ENCODE data around the gene TBRG4.

TBRG4 gene

DNA sequence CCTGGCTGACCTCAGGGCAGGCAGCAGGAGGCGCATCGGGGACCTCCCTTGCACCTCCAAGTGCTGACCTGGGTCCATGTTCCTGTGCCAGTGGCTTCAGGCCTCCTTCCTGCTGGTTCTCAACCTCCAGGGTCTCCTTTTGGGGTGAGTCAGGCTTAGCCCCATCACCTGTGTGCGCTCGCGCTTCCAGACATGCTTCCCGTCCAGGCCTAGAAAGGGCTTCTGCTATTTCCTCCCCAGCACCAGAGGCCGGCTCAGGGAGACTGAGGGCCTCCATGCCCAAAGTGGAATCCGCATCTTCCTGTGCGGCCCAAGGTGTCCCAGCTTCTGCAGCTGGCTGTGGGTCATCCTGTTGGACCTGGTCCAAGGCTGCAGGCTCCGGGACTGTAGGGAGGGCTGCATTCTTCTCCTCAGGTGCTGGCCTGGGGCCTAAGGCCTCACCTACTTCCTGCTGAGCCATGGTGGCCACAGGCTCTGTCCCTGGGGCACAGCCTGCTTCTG is 28.6 kb downstream of the TBRG4 start:
- TF ChIP-seq ZNF70 (CRISPR knock-in tag; IDR thresholded peaks at IDR 0.05) (no peak), TOX (CRISPR knock-in tag; IDR thresholded peaks at IDR 0.05; ENCODE audit: borderline replicate concordance) (no peak), TCF4 (CRISPR knock-in tag; IDR thresholded peaks at IDR 0.05; ENCODE audit: borderline replicate concordance) (no peak)
- TF ChIP-seq, protein P1, sequence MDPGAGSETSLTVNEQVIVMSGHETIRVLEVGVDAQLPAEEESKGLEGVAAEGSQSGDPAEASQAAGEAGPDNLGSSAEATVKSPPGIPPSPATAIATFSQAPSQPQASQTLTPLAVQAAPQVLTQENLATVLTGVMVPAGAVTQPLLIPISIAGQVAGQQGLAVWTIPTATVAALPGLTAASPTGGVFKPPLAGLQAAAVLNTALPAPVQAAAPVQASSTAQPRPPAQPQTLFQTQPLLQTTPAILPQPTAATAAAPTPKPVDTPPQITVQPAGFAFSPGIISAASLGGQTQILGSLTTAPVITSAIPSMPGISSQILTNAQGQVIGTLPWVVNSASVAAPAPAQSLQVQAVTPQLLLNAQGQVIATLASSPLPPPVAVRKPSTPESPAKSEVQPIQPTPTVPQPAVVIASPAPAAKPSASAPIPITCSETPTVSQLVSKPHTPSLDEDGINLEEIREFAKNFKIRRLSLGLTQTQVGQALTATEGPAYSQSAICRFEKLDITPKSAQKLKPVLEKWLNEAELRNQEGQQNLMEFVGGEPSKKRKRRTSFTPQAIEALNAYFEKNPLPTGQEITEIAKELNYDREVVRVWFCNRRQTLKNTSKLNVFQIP (CRISPR knock-in tag; IDR thresholded peaks at IDR 0.05; ENCODE audit: borderline replicate concordance, low read depth), result no peak
- ATAC-seq, result no peak; the same call in 2 of the 3 replicates

DNA sequence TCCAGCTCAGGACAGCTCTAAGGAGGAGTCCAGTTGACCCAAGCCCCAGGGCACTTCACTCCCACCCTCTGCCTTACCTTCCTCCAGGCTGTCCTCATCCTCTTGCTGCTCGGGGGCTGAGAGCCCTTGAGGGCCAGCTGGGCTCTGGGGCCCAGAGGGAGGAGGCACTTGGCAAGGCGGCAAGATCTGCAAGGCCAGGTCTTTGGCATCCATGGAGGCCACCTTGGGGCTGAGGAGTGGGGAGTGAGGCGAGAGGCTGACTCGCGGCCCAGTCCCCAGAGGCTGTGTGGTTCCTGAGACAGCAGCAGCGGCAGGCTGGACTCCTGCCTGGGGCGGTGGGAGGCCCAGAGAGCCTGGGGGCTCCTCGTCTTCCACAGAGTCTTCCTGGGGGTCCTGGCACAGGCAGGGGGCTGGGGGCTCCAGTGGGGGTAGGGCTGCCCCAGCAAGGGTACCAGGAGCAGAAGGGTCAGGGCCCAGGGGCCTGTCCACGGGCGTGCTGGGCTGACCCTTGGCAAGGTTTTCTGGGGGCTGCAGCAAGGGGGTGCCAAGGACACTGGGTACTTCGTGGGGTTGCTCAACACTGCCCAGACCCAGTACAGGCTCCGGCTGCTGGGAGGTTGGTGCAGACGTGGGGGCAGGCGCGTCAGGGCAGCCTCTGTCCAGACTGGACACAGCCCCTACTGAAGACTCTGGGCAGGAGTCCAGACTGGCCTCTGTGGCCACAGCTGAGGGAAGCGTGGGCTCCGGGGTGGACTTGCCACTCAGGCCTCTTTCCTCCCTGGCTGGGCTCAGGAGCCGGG is 29.3 kb downstream of the TBRG4 start:
- peak; percentile 10 for ATAC-seq
- TF ChIP-seq CSDC2 (CRISPR knock-in tag; IDR thresholded peaks at IDR 0.05) (no peak), ZFP30 (CRISPR knock-in tag; IDR thresholded peaks at IDR 0.05) (no peak), BACH2 (CRISPR knock-in tag; IDR thresholded peaks at IDR 0.05; ENCODE audit: borderline replicate concordance) (no peak)
- TF ChIP-seq, protein P2, sequence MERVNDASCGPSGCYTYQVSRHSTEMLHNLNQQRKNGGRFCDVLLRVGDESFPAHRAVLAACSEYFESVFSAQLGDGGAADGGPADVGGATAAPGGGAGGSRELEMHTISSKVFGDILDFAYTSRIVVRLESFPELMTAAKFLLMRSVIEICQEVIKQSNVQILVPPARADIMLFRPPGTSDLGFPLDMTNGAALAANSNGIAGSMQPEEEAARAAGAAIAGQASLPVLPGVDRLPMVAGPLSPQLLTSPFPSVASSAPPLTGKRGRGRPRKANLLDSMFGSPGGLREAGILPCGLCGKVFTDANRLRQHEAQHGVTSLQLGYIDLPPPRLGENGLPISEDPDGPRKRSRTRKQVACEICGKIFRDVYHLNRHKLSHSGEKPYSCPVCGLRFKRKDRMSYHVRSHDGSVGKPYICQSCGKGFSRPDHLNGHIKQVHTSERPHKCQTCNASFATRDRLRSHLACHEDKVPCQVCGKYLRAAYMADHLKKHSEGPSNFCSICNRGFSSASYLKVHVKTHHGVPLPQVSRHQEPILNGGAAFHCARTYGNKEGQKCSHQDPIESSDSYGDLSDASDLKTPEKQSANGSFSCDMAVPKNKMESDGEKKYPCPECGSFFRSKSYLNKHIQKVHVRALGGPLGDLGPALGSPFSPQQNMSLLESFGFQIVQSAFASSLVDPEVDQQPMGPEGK (CRISPR knock-in tag; IDR thresholded peaks at IDR 0.05; ENCODE audit: borderline replicate concordance), result no peak

DNA sequence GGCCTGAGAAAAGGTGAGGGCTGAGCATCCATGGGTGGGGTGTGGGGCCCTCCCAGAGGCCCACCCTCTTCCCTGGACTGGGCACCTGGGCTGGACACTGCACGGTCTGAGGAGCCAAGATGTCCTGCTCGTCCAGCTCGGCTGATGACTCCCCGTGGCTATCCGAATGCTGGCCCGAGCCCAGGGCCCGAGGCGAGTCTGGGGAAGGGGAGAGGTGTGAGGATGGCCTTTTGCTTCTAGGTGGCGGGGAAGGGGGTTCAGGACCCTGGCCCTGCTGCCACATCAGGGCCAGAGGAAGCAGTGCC is 29.9 kb downstream of the TBRG4 start:
- ATAC-seq, result peak; percentile 4
- no peak for TF ChIP-seq BACH2 (CRISPR knock-in tag; IDR thresholded peaks at IDR 0.05; ENCODE audit: borderline replicate concordance)

DNA sequence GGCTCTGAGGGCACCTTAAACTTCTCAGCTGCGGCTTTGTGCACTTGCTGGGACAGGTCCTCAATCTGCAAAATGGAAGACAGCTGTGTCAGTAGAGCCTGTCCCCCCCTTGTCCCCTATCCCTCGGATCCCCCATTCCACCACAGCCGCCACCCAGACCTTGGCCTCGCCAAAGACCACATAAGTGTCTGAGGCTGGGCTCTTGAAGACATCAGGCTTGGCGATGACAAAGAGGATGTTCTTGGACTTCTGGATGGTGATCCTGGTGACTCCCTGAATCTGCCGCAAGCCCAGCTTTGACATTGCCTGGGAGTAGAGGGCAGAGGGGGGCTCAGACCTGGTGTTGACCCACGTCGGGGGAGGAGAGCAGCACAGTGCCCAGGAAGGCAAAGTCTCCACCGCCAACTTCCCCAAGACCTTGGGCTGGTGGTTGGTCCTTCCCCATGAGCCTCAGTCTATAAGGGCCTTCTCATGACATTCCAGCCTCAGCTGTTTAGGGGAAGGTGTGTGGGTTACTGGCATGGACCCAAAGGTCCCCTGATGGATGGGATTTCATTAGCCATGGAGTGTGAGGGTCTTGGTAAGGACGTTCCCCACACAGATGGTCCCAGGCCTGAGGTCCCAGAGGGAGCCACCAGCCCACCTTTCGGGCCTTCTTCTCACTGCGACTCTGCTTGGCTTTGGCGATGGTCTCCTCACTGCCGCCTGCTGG is 30.4 kb downstream of the TBRG4 start:
- TF ChIP-seq ZNF70 (CRISPR knock-in tag; IDR thresholded peaks at IDR 0.05) (no peak), ZNF565 (CRISPR knock-in tag; conservative IDR thresholded peaks at IDR 0.05; ENCODE audit: low read depth) (no peak), BACH2 (CRISPR knock-in tag; IDR thresholded peaks at IDR 0.05; ENCODE audit: borderline replicate concordance) (no peak), TOX (CRISPR knock-in tag; IDR thresholded peaks at IDR 0.05; ENCODE audit: borderline replicate concordance) (no peak), SNAI2 (CRISPR knock-in tag; IDR thresholded peaks at IDR 0.05) (no peak), ISL1 (CRISPR knock-in tag; IDR thresholded peaks at IDR 0.05) (no peak), ESRRG (CRISPR knock-in tag; IDR thresholded peaks at IDR 0.05) (no peak), ARNTL (CRISPR knock-in tag; IDR thresholded peaks at IDR 0.05; ENCODE audit: borderline replicate concordance, low read depth) (no peak)
- TF ChIP-seq, protein P3, sequence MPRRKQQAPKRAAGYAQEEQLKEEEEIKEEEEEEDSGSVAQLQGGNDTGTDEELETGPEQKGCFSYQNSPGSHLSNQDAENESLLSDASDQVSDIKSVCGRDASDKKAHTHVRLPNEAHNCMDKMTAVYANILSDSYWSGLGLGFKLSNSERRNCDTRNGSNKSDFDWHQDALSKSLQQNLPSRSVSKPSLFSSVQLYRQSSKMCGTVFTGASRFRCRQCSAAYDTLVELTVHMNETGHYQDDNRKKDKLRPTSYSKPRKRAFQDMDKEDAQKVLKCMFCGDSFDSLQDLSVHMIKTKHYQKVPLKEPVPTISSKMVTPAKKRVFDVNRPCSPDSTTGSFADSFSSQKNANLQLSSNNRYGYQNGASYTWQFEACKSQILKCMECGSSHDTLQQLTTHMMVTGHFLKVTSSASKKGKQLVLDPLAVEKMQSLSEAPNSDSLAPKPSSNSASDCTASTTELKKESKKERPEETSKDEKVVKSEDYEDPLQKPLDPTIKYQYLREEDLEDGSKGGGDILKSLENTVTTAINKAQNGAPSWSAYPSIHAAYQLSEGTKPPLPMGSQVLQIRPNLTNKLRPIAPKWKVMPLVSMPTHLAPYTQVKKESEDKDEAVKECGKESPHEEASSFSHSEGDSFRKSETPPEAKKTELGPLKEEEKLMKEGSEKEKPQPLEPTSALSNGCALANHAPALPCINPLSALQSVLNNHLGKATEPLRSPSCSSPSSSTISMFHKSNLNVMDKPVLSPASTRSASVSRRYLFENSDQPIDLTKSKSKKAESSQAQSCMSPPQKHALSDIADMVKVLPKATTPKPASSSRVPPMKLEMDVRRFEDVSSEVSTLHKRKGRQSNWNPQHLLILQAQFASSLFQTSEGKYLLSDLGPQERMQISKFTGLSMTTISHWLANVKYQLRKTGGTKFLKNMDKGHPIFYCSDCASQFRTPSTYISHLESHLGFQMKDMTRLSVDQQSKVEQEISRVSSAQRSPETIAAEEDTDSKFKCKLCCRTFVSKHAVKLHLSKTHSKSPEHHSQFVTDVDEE (CRISPR knock-in tag; IDR thresholded peaks at IDR 0.05), result no peak
- TF ChIP-seq, protein P2 (CRISPR knock-in tag; IDR thresholded peaks at IDR 0.05; ENCODE audit: borderline replicate concordance), result no peak
- peak; percentile 5; the same call in 2 of the 3 replicates for ATAC-seq
